ENCODE results near the gene CEP85L. TPM values are rescaled to one million over a fixed set of nuclear protein-coding genes. Genes with fewer than 3 reads are reported as not detected.

Gene CEP85L
- total and polyA plus RNA-seq, 2 donors (not counting 1 experiment from before 2014, with no cell fraction given), result 7.3 to 22.0 TPM

DNA sequence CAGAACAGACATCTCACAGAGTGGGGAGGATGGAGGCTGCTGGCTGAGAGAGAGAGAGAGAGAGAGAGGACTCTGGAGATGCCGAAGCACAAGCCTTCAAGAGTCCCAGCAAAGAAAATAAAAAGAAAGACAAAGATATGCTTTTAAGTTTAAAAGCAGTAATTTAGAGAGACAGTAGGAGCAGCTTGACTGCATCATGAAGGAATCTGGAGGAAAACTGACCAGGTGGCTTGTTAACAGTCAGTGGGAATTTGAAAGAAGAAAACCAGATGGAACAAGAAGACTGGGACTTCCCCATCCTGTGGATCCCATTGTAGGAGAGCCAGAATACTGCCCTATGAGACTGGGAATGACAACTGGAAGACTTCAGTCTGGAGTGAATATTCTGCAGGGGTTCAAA lies 149.6 kb downstream of the CEP85L start:
- Histone ChIP-seq H3K4me3 (replicated peaks in 1 of 4; ENCODE audit: control extremely low read depth in 1 of 4, insufficient read depth in 1 of 4, low read depth in 3 of 4, low read length in 4 of 4) (no peak overlapping the region), H3K4me1 (ENCODE audit: control insufficient read depth, extremely low read depth, insufficient read depth, low read length) (no peaks in the 10 kb centered on the region), H3K27ac (ENCODE audit: insufficient read depth, low read length) (no peak overlapping the region), H3K4me2 (ENCODE audit: extremely low read depth, insufficient read depth, low read length) (no peak overlapping the region), H3K79me2 (ENCODE audit: control insufficient read depth, insufficient read depth, low read length) (no peaks in the 10 kb centered on the region), H3K36me3 (ENCODE audit: control insufficient read depth, insufficient read depth, low read length) (no peaks in the 10 kb centered on the region), H3K27me3 (ENCODE audit: control insufficient read depth, insufficient read depth, low read length) (no peaks in the 10 kb centered on the region), H3K9ac (ENCODE audit: insufficient read depth, low read length) (no peak overlapping the region), H3K9me3 (ENCODE audit: control insufficient read depth, insufficient read depth, low read depth, low read length) (no peaks in the 10 kb centered on the region), H2AFZ (ENCODE audit: low read length) (no peak overlapping the region), H4K20me1 (ENCODE audit: control insufficient read depth, extremely low read depth, insufficient read depth, low read length) (no peaks in the 10 kb centered on the region)
- DNase-seq (ENCODE audit: low read depth in 2 of 2), result no peak
- TF ChIP-seq EZH2 (IDR thresholded peaks at IDR 0.05; ENCODE audit: low read length, missing control alignments), result no peak
- TF ChIP-seq, protein P1, sequence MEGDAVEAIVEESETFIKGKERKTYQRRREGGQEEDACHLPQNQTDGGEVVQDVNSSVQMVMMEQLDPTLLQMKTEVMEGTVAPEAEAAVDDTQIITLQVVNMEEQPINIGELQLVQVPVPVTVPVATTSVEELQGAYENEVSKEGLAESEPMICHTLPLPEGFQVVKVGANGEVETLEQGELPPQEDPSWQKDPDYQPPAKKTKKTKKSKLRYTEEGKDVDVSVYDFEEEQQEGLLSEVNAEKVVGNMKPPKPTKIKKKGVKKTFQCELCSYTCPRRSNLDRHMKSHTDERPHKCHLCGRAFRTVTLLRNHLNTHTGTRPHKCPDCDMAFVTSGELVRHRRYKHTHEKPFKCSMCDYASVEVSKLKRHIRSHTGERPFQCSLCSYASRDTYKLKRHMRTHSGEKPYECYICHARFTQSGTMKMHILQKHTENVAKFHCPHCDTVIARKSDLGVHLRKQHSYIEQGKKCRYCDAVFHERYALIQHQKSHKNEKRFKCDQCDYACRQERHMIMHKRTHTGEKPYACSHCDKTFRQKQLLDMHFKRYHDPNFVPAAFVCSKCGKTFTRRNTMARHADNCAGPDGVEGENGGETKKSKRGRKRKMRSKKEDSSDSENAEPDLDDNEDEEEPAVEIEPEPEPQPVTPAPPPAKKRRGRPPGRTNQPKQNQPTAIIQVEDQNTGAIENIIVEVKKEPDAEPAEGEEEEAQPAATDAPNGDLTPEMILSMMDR (conservative IDR thresholded peaks at IDR 0.05 in 1 of 2, IDR thresholded peaks at IDR 0.05 in 1 of 2; ENCODE audit: low read depth in 1 of 2, low read length in 2 of 2), result no peak

GRCh38 chr6:118501099-118501498 lies 150.3 kb downstream of the CEP85L start:
- H3K27ac ChIP-seq (ENCODE audit: insufficient read depth, low read length), result no peak overlapping the region
- H3K27me3 ChIP-seq (ENCODE audit: control insufficient read depth, insufficient read depth, low read length), result no peaks in the 10 kb centered on the region
- H3K9ac ChIP-seq (ENCODE audit: insufficient read depth, low read length), result no peak overlapping the region
- no peaks in the 10 kb centered on the region for H3K36me3 ChIP-seq (ENCODE audit: control insufficient read depth, insufficient read depth, low read length)
- no peak overlapping the region for H3K4me3 ChIP-seq (replicated peaks in 1 of 4; ENCODE audit: control extremely low read depth in 1 of 4, insufficient read depth in 1 of 4, low read depth in 3 of 4, low read length in 4 of 4)
- H3K9me3 ChIP-seq (ENCODE audit: control insufficient read depth, insufficient read depth, low read depth, low read length), result no peaks in the 10 kb centered on the region
- no peaks in the 10 kb centered on the region for H3K4me1 ChIP-seq (ENCODE audit: control insufficient read depth, extremely low read depth, insufficient read depth, low read length)
- TF ChIP-seq, protein P1 (conservative IDR thresholded peaks at IDR 0.05 in 1 of 2, IDR thresholded peaks at IDR 0.05 in 1 of 2; ENCODE audit: low read depth in 1 of 2, low read length in 2 of 2), result no peak
- DNase-seq (ENCODE audit: low read depth in 2 of 2), result no peak
- H3K4me2 ChIP-seq (ENCODE audit: extremely low read depth, insufficient read depth, low read length), result no peak overlapping the region
- H3K79me2 ChIP-seq (ENCODE audit: control insufficient read depth, insufficient read depth, low read length), result no peaks in the 10 kb centered on the region
- no peaks in the 10 kb centered on the region for H4K20me1 ChIP-seq (ENCODE audit: control insufficient read depth, extremely low read depth, insufficient read depth, low read length)
- no peak overlapping the region for H2AFZ ChIP-seq (ENCODE audit: low read length)

GRCh38 chr6:118500130-118501015 lies 151.0 kb downstream of the CEP85L start:
- H3K4me1 ChIP-seq (ENCODE audit: control insufficient read depth, extremely low read depth, insufficient read depth, low read length), result no peaks in the 10 kb centered on the region
- DNase-seq (ENCODE audit: low read depth in 2 of 2), result no peak
- H3K36me3 ChIP-seq (ENCODE audit: control insufficient read depth, insufficient read depth, low read length), result no peaks in the 10 kb centered on the region

More at GRCh38 chr6:118500130-118501015, 151.0 kb downstream of the CEP85L start:
- H3K9ac ChIP-seq (ENCODE audit: insufficient read depth, low read length), result no peak overlapping the region
- H3K4me3 ChIP-seq (replicated peaks in 1 of 4; ENCODE audit: control extremely low read depth in 1 of 4, insufficient read depth in 1 of 4, low read depth in 3 of 4, low read length in 4 of 4), result no peak overlapping the region
- H3K79me2 ChIP-seq (ENCODE audit: control insufficient read depth, insufficient read depth, low read length), result no peaks in the 10 kb centered on the region
- no peak overlapping the region for H3K27ac ChIP-seq (ENCODE audit: insufficient read depth, low read length)
- H2AFZ ChIP-seq (ENCODE audit: low read length), result no peak overlapping the region
- H3K4me2 ChIP-seq (ENCODE audit: extremely low read depth, insufficient read depth, low read length), result no peak overlapping the region
- no peaks in the 10 kb centered on the region for H4K20me1 ChIP-seq (ENCODE audit: control insufficient read depth, extremely low read depth, insufficient read depth, low read length)
- no peaks in the 10 kb centered on the region for H3K27me3 ChIP-seq (ENCODE audit: control insufficient read depth, insufficient read depth, low read length)
- no peak for TF ChIP-seq EZH2 (IDR thresholded peaks at IDR 0.05; ENCODE audit: low read length, missing control alignments)
- TF ChIP-seq, protein P1 (conservative IDR thresholded peaks at IDR 0.05 in 1 of 2, IDR thresholded peaks at IDR 0.05 in 1 of 2; ENCODE audit: low read depth in 1 of 2, low read length in 2 of 2), result no peak
- H3K9me3 ChIP-seq (ENCODE audit: control insufficient read depth, insufficient read depth, low read depth, low read length), result no peaks in the 10 kb centered on the region

Measured in fibroblast of lung (primary cell).